Bone marrow (tissue), 2 donors: ENCODE data around the gene NOTCH1.

Source experiments
- DNase-seq, 2 donors: peaks; one replicate each; lab custom pipeline; 2025; lab: John Stamatoyannopoulos, UW

NOTCH1 gene

DNA sequence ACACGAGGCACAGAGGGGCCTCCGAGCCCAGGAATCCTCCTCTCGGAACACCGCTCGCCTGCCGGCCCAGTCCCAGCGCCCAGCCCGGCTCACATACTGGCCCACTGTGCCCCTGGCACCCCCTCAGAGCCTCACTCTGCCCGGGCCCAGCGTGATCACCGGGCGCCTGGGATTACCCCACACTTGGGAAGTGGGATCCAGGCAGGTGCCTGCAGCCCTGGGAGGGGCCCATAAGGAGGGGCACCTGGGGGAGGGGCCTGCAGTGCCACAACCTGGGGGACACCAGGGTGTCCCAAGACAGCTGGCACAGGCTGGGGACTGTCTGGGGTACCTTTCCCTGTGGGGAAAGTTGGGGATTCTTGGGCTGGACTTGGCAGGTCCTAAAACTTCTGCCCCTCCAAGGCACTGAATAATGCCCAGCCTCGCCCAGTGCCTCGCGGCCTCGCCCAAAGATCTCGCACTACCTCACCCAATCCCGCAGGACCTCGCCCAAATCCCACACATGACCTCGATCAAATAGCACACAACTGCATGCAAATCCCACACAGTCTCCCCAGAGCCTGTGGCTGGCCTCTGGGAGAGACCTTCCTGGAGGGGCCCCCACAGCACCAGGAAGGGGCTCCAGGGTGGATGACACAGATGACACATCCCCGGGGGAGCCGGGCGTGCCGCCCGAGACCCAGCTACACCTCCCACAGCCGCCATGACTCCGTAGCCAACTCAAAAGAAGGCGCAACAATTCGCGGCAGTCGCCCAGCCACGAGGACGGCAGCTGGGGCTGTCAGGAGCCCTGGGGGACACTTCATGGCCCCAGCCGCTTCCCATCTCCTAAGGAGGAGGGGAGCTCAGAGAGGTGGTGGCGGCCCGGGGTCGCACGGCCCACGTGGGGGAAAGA, 13.7 kb downstream of the NOTCH1 start:
- DNase-seq: no peak

- DNase-seq: no peak
Observed at GRCh38 chr9:136531186-136531903, 14.5 kb downstream of the NOTCH1 start.

GRCh38 chr9:136530461-136531089, 15.3 kb downstream of the NOTCH1 start:
- no peak for DNase-seq

GRCh38 chr9:136529516-136530460, 16.1 kb downstream of the NOTCH1 start:
- DNase-seq: peak in 1 of 2 donors; percentile 82

DNA sequence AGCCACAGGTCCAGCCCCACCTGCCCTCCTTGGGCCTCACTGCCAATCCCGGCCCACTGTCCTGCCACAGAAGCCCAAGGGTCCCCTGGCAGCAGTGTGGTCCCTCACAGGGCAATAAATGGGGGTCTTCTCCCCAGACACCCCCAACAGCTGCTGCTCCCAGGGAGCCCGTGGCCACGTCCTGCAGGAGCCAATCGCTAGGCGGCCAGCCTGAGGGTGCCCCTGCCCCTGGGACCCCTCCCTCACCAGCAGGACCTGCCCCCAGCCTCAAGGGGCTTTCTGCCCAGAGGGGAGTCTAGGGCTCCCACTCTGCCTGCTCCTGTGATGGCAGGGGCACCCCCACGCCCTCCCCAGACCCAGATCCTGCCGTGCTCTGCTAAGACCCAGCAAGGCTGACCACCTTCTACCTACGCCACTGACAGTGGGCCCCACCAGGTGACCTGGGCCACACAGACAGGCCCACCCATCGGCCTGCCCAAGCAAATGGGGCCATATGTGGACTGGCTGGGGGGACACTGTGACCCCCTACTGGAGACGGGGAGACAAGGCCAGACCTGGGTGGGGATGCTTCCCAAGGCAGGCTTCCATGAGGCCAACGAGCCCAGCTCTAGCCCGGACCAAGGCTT, 17.0 kb downstream of the NOTCH1 start:
- DNase-seq: no peak

DNA sequence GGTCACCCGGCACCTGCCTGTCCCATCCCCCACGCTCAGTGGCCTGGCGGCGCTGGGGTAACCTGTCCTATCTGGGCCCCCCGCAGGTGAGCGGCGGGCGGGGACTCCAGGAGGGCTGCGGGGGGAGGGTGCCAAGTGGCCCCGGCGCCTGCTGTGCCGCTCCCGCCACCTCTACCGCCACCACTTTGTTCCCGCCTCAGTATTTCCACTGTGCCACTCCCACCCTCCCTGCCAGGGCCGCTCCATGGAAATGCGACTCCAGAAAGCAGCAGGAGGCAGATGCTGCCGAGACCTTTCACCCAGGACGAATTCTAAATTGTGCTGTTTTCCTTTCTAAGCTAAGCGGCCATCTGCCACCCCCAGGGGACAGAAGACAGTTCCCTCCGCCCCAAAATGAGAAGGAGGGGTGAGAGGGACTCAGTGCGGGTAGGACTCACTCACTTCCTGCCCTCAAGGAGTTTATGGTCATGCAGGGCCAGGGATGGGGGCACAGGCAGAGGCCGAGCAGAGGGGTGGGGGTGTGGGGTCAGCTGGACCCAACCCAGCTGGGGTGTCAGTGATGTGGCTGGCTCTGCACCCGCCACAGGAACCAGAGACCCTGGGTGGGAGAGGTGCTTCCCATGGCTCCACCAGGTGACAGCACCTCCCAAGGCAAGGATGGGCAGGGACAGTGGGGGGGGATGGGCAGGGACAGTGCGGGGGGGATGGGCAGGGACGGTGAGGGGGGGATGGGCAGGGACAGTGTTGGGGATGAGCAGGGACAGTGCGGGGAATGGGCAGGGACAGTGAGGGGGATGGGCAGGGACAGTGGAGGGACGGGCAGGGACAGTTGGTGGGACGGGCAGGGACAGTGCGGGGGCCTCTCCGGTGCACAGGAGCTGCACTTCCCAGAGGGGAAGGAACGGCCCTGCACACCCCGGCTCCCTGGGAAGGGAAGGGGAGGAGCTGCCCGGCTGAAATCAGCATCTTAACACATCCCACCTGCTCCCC, 17.8 kb downstream of the NOTCH1 start:
- no peak for DNase-seq

- DNase-seq: no peak
Observed at GRCh38 chr9:136527131-136527530, 18.7 kb downstream of the NOTCH1 start.

GRCh38 chr9:136526625-136527066, 19.2 kb downstream of the NOTCH1 start:
- no peak for DNase-seq

GRCh38 chr9:136525841-136526499, 19.9 kb downstream of the NOTCH1 start:
- DNase-seq: no peak

DNA sequence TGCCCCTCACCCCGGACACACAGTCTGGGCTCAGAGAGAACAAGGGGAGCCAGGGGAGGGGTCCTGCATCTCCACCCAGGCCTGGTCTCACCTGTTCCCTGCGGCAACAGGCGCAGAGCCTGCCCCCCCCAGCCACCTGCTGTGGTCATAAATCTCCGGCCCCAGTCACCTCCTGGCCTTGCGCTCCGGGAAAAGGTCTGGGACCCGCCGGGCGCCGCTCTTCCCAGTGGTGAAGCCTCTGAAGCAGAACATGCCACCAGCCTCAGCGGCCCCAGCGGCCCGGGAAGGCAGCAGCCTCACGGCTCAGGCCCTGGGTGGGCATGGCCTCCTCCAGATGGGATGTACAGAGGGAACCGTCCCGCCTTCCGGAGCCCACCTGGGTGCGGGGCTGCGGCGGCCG, 20.6 kb downstream of the NOTCH1 start:
- DNase-seq: no peak

GRCh38 chr9:136522314-136523237, 23.3 kb downstream of the NOTCH1 start:
- DNase-seq: peak in 1 of 2 donors; percentile 31

GRCh38 chr9:136521537-136521936, 24.3 kb downstream of the NOTCH1 start:
- peak in 1 of 2 donors; percentile 37 for DNase-seq

DNA sequence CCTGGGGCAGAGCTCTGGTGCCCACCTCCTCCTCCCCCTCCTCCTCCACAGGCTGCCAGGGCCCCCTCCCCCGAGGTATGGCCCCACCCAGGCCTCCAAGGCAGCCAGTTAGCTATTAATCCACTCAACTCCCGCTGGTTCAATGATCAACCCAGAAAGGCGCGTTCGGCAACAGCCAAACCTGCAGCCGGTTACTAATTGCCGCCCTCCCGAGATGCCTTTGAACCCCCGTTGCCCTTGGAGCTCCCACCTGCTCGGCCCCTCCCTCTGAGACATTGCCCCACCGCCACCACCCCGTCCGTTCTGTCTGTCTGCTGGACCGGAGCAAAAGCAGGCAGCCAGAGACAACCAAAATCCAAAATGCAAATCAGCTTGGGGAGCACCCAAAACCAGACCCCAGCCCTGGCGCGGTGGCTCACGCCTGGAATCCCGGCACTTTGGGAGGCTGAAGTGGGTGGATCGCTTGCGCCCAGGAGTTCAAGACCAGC, 25.8 kb downstream of the NOTCH1 start:
- DNase-seq: no peak

DNA sequence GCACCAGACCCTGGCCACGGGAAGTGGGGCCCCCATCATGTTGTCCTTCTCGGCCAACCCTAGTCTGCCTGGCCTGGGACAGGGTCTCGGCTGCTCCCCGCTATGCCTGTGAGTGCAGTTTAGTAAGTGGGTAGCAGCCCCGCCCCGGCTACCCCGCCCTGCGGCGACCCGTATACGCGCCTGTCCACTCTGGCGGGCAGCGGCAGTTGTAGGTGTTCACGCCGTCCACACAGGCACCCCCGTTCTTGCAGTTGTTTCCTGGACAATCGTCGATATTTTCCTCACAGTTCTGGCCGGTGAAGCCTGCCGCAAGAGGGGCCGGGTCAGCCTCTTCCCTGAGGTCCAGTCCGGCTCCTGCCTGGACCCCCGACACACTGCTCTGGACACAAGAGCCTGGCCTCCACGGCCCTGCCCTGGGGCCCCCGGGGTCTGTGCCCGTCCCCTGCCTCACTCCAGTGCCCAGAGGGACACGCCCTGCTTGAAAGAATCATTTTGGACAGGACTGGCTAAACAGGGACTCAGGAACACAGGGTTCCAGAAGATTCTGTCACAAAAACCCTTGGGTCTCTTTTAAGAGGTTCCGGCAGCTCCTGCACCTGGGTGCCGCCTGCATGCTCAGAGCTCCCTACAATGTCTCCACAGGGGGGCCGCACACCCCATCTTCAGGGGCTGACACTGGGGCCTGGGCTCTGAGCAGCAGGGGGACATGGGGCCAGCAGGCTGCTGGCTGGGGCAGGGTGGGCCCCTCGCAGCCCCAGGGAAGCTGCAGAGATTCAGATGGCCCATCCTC, 26.4 kb downstream of the NOTCH1 start:
- no peak for DNase-seq

DNA sequence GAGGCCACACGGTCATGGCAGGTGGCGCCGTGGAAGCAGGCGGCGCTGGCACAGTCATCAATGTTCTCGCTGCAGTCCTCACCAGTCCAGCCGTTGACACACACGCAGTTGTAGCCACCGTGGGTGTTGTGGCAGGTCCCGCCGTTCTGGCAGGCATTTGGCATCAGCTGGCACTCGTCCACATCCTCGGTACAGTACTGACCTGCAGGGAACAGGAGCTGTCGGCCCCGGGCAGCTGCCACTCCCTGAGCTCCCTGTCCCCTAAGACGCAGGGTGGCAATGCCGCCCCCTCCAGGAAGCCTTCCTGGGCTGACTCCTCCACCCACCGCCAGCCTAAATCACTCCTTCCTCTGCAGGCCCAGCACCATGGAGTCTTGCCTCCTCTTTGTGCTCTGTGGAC, 27.2 kb downstream of the NOTCH1 start:
- no peak for DNase-seq

- DNase-seq: no peak
Observed at GRCh38 chr9:136517950-136518349, 27.9 kb downstream of the NOTCH1 start.
